Measurements from ENCODE around the gene PDCD4. TPM values are rescaled to one million over a fixed set of nuclear protein-coding genes. Genes with fewer than 3 reads are reported as not detected.

PDCD4 gene
- total and polyA plus RNA-seq, 2 of the 4 experiments (the other 2 are of a cell fraction) = 10.9 to 49.7 TPM

GRCh38 chr10:110870823-110871297 lies 868 bp upstream of the PDCD4 start:
- POLR2A ChIA-PET (ENCODE audit: unreplicated experiment) = interaction anchor here (0.6 kb wide), 1 partner anchor 49 kb away, joined by 3 read pairs; no protein-coding TSS in a partner anchor
- WGBS, 2 experiments (ENCODE audit: extremely low coverage in 2 of 2, insufficient read length in 1 of 2) = 90% methylated on average over 11 of the region's 13 CpGs; no CpG with 5 or more reads in 1 of the 2 experiments

More at GRCh38 chr10:110870823-110871297, 868 bp upstream of the PDCD4 start:
- H3K27me3 ChIP-seq (ENCODE audit: control insufficient read depth, insufficient read depth, low read length) = no peaks in the 10 kb centered on the region
- H2BK20ac ChIP-seq (ENCODE audit: low read depth, low read length) = peak overlapping the region; percentile 40
- no peaks in the 10 kb centered on the region; the same call in 1 of the 2 replicates for H3K36me3 ChIP-seq (ENCODE audit: control insufficient read depth, insufficient read depth, low read length)
- TF ChIP-seq ELK1 (IDR thresholded peaks at IDR 0.05; ENCODE audit: borderline replicate concordance, low read depth, low read length) = no peak
- TF ChIP-seq USF2 (IDR thresholded peaks at IDR 0.05; ENCODE audit: low read depth, low read length) = no peak
- no peak for TF ChIP-seq SMC3 (IDR thresholded peaks at IDR 0.05; ENCODE audit: low read depth, low read length)
- TF ChIP-seq MAZ (IDR thresholded peaks at IDR 0.05; ENCODE audit: borderline replicate concordance, low read depth, low read length) = no peak
- no peak for TF ChIP-seq RAD21 (IDR thresholded peaks at IDR 0.05; ENCODE audit: low read length)
- TF ChIP-seq MAFK (IDR thresholded peaks at IDR 0.05; ENCODE audit: low read depth, low read length) = no peak
- no peak for TF ChIP-seq RCOR1 (IDR thresholded peaks at IDR 0.05; ENCODE audit: insufficient replicate concordance, low read length)
- no peak for TF ChIP-seq CTCF (conservative IDR thresholded peaks at IDR 0.05; ENCODE audit: low read depth, low read length)
- TF ChIP-seq POLR2A (IDR thresholded peaks at IDR 0.05; ENCODE audit: low read depth, low read length) = no peak
- TF ChIP-seq BHLHE40 (IDR thresholded peaks at IDR 0.05; ENCODE audit: low read depth, low read length) = no peak
- no peak for TF ChIP-seq MXI1 (IDR thresholded peaks at IDR 0.05; ENCODE audit: borderline replicate concordance, low read depth, low read length)
- TF ChIP-seq RFX5 (IDR thresholded peaks at IDR 0.05; ENCODE audit: low read depth, low read length) = no peak
- peaks cover 4% of the 10 kb centered on the region for H3K4me1 ChIP-seq (ENCODE audit: control insufficient read depth, insufficient read depth, low read length)
- intact Hi-C loops (cut with micrococcal nuclease) = loop anchor here (5.0 kb wide), 1 partner anchor 259 kb away; no protein-coding TSS in a partner anchor
- peak overlapping the region; percentile 96 for H2AK9ac ChIP-seq (replicated peaks; ENCODE audit: low read depth, low read length, poor library complexity)
- peak overlapping the region; percentile 97 to 98 for H4K8ac ChIP-seq (ENCODE audit: low read depth in 2 of 2, low read length in 2 of 2)
- DNase-seq = no peak
- H3K56ac ChIP-seq (ENCODE audit: extremely low read depth, insufficient read depth, low read length) = peak overlapping the region; percentile 78; the same call in 1 of the 2 replicates
- H3K4me3 ChIP-seq (ENCODE audit: insufficient read depth, low read depth, low read length) = no peak overlapping the region
- peak overlapping the region; percentile 98 for H2AFZ ChIP-seq (replicated peaks; ENCODE audit: low read length, poor library complexity)
- H4K91ac ChIP-seq (ENCODE audit: insufficient read depth, low read depth, low read length) = peak overlapping the region; percentile 97
- in situ Hi-C loops (cut with MboI; ENCODE audit: low sequenced_read_pairs) = no loop called here
- peak overlapping the region; percentile 91 for H3K23ac ChIP-seq (ENCODE audit: low read depth, low read length)
- peak overlapping the region; percentile 81 for H2BK5ac ChIP-seq (ENCODE audit: low read depth, low read length, poor library complexity, severe bottlenecking)
- peak overlapping the region; percentile 99 for H3K4ac ChIP-seq (ENCODE audit: low read depth, low read length)
- no peaks in the 10 kb centered on the region for H3K9me3 ChIP-seq (ENCODE audit: control insufficient read depth, insufficient read depth, low read length)
- peak overlapping the region; percentile 89; the same call in 1 of the 2 replicates for H3K27ac ChIP-seq (ENCODE audit: insufficient read depth, low read length)
- BruUV-seq (replicated peaks) = no TSS peak
- H4K20me1 ChIP-seq (ENCODE audit: insufficient read depth, low read length) = no peaks in the 10 kb centered on the region
- peak overlapping the region; percentile 58; the same call in 1 of the 2 replicates for H3K18ac ChIP-seq (ENCODE audit: low read depth, low read length)
- peak overlapping the region; percentile 67 for H3K4me2 ChIP-seq (ENCODE audit: low read depth, low read length)
- H2AK5ac ChIP-seq (ENCODE audit: low read depth, low read length) = peak overlapping the region; percentile 87
- peak overlapping the region; percentile 74 for H3K9ac ChIP-seq (ENCODE audit: low read depth, low read length)
- peak overlapping the region; percentile 89 for H4K5ac ChIP-seq (ENCODE audit: low read depth, low read length)
- H3K9me1 ChIP-seq (ENCODE audit: insufficient read depth, low read length) = peaks cover 13% of the 10 kb centered on the region
- H2BK120ac ChIP-seq (ENCODE audit: low read depth, low read length) = peak overlapping the region; percentile 85
- CTCF ChIA-PET = no interaction called here
- dilution Hi-C loops (cut with HindIII; ENCODE audit: low sequenced_read_pairs, unreplicated experiment) = no loop called here
- H3K79me1 ChIP-seq (ENCODE audit: low read depth in 1 of 2, low read length in 2 of 2) = peaks cover 0 to 12% of the 10 kb centered on the region in 2 experiments; a peak in 2 of 4 replicates
- H2BK15ac ChIP-seq (ENCODE audit: low read depth, low read length) = peak overlapping the region; percentile 96; the same call in 2 of the 3 replicates
- no peak for ATAC-seq (ENCODE audit: low read depth)
- H3K14ac ChIP-seq (replicated peaks; ENCODE audit: low read depth, low read length) = peak overlapping the region; percentile 90

Measured in IMR-90 (cell line).